Fibroblast of peridontal ligament (primary cell): Measurements from ENCODE around the gene UMODL1.

ENCODE experiments used
- DNase-seq: peaks from one replicate; pipeline ENCODE4 v3.0.0-alpha.2; 2010; ENCODE audit errors: extremely low read depth

Gene UMODL1

DNA sequence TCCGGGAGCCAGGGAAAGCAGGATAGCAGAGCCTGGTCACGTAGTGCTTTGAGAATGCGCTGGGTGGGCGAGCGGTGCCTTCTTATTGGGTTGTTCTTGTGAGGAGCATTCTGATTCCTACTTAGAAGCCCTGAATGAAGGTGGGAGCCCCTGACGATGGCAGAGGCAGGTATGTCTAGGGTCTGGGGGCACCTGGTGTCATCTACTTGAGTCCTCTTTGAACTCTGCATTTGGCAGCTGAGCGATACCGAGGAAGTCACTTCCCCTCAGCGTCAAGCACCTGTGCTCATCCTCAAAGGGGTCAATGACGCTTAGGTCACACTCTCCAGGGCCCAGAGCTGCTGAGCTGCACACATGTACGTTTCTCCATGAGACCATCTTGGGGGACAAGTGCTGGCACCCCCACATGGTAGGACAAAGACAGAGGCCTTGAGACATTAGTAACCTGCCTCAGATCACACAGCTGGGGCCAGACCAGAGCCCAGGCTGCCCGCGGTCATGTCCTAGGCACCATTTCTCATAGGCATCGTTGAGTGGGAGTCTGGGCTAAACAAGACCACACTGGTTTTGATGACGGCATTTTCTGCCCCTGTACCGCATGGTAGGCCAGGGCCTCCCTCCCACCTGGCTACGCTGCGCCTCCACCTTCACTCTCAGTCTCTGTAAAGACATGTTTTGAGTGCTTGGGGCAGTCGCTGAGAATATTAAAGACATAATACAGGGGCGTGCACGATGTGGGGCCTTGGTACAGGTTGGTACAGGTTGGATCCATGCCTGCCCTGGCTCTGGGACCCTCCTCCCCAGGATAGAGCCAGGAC is 78.7 kb downstream of the UMODL1 start:
- DNase-seq: no peak

- DNase-seq: no peak
Observed at GRCh38 chr21:42150474-42151085, 79.5 kb downstream of the UMODL1 start.

GRCh38 chr21:42151148-42151947 is 80.2 kb downstream of the UMODL1 start:
- no peak for DNase-seq

GRCh38 chr21:42151948-42152220 is 80.8 kb downstream of the UMODL1 start:
- DNase-seq: no peak

GRCh38 chr21:42153046-42153686 is 82.0 kb downstream of the UMODL1 start:
- no peak for DNase-seq

- DNase-seq: no peak
Observed at GRCh38 chr21:42153746-42154145, 82.6 kb downstream of the UMODL1 start.

DNA sequence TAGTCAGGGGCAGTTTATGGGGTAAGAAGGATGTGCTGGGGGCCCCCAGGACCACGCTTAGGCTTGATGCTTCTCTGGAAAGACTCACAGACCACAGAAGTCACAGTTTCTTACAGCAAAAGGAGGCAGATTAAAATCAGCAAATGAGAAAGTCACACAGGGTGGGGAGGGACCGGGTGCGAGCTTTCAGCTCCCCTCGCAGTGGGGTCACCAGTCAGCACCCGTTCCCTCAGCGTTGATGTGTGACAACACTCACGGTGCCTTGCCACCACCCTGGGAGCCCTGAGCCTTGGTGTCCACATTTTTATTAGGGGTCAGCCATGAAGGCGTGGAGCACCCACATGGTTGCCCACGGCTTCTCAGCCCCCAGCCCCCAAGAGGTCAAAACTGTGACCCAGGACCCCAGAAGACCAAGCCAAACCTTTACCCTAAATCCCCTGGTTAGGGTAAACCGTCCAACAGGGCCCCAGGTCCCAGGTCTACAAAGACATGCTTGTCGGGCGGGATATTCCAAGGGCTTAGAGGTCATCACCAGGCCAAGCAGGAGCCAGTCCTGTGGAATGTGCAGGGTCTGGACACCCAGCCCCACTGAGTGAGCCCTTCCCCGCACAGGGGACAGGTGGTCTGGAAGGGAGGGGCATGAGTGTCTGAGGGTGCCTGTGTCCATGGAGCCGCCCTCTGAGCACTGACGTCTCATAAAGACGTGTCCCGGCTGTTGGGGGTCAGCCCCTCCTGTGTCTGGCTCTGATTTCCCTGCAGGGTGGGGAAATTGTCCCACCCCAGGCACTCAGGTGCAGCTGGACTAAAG is 83.3 kb downstream of the UMODL1 start:
- no peak for DNase-seq

GRCh38 chr21:42155045-42155855 is 84.1 kb downstream of the UMODL1 start:
- no peak for DNase-seq

- no peak for DNase-seq
Observed at GRCh38 chr21:42156690-42157605, 85.8 kb downstream of the UMODL1 start.

- DNase-seq: no peak
Observed at GRCh38 chr21:42157606-42158310, 86.6 kb downstream of the UMODL1 start.

GRCh38 chr21:42158846-42159245 is 87.7 kb downstream of the UMODL1 start:
- no peak for DNase-seq

GRCh38 chr21:42159560-42160110 is 88.5 kb downstream of the UMODL1 start:
- DNase-seq: no peak

GRCh38 chr21:42160111-42160721 is 89.1 kb downstream of the UMODL1 start:
- no peak for DNase-seq

GRCh38 chr21:42160765-42161164 is 89.6 kb downstream of the UMODL1 start:
- DNase-seq: no peak

GRCh38 chr21:42161401-42161955 is 90.4 kb downstream of the UMODL1 start:
- no peak for DNase-seq

DNA sequence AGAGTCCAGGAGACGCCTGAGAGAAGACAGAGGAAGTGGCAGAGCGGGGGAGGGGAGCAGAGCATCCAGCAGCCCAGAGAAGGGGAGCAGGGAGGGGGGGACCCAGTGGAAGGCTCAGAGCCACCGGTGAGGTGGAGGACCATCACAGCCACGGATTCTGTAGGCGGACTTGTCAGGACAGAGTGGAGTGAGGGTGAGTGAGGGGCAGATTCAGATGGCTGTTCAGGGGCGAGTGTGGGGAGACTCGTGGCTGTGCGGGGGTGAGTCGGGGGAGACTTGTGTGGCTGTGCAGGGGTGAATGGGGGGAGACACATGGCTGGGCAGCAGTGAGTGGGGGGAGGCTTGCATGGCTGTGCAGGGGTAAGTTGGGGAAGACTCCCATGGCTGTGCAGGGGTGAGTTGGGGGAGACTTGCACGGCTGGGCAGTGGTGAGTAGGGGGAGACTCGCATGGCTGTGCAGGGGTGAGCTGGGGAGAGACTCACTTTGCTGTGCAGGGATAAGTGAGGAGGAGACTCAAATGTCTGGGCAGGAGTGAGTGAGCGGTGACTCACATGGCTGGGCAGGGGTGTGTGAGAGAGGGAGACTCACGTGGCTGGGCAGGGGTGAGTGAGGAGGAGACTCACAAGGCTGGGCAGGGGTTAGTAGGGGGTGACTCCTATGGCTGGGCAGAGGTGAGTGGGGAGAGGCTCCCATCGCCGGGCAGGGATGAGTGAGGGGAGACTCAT is 91.0 kb downstream of the UMODL1 start:
- DNase-seq: no peak

GRCh38 chr21:42162831-42163510 is 91.9 kb downstream of the UMODL1 start:
- no peak for DNase-seq
